AG09319 (cell line): ENCODE measurements around the gene KIZ.

Experiments
- DNase-seq: peaks from one replicate; pipeline ENCODE4 v3.0.0-alpha.2; 2010; ENCODE audit warnings: low read depth; ENCODE audit errors: extremely low read depth
- TF ChIP-seq, protein P1 (sequence below): IDR thresholded peaks from 2 replicates; pipeline ENCODE4 v1.5.1; 2011; ENCODE audit warnings: low read depth, mild to moderate bottlenecking, inconsistent platforms, low read length, moderate library complexity

KIZ gene

GRCh38 chr20:21235484-21236445 lies 109.9 kb downstream of the KIZ start:
- TF ChIP-seq, protein P1, sequence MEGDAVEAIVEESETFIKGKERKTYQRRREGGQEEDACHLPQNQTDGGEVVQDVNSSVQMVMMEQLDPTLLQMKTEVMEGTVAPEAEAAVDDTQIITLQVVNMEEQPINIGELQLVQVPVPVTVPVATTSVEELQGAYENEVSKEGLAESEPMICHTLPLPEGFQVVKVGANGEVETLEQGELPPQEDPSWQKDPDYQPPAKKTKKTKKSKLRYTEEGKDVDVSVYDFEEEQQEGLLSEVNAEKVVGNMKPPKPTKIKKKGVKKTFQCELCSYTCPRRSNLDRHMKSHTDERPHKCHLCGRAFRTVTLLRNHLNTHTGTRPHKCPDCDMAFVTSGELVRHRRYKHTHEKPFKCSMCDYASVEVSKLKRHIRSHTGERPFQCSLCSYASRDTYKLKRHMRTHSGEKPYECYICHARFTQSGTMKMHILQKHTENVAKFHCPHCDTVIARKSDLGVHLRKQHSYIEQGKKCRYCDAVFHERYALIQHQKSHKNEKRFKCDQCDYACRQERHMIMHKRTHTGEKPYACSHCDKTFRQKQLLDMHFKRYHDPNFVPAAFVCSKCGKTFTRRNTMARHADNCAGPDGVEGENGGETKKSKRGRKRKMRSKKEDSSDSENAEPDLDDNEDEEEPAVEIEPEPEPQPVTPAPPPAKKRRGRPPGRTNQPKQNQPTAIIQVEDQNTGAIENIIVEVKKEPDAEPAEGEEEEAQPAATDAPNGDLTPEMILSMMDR = peak; percentile 93
- DNase-seq = peak; percentile 37

- no peak for DNase-seq
- TF ChIP-seq, protein P1 = no peak
Measured at GRCh38 chr20:21237956-21238799, 112.3 kb downstream of the KIZ start.

DNA sequence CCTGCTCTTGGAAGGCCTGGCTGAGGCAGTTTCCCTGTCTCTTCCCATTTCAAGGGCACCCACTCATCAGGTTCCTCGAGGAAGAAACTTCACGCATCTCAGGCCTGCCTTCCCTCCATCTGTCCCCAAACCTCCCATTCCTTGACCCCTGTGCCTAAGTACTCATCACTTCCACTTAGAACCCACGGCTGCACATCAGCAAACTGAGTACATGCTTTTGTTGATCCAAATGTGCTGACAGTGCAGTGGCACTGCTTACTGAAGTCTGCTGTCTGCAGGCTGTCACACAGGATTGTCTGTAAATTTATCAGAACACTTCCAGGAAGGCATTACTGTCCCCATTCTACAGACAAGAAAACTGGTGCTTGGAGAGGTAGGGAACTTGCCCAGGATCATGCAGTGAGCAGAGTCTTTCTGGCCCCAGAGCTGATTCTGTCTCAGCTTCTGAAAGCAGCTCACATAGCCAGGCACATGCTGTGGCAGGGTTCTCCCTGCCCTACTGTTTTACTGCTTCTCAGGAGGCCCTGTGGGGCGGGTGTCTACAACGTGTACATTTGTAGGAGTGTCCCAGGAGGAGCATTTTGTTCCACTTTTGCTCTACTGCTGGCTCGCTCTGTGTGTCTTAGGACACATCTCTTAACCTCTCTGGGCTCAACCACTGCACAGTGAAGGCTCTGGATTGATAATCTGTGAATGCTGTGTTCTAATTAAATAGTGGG lies 113.1 kb downstream of the KIZ start:
- no peak for DNase-seq
- TF ChIP-seq, protein P1 = no peak

DNA sequence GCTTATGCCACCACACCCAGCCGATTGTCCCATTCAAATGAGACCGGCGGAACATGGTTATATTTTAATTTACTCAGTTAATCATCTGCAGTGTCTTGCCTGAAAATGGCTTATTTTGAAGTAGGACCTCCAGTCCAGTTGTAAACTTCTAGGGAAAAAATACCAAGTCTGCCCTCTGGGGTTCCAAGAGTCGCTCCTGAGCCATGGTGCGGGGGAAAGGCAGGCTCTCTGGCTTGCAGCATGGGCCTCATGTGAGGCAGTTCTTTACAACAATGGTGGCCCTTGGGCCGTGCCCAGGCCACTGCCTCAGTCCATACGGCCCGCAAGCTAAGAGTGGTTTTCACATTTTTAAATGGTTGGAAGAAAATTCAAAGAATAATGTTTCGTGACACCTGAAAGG lies 114.5 kb downstream of the KIZ start:
- no peak for DNase-seq
- TF ChIP-seq, protein P1 = no peak

- TF ChIP-seq, protein P1 = no peak
- no peak for DNase-seq
Measured at GRCh38 chr20:21241406-21241805, 115.5 kb downstream of the KIZ start.

DNA sequence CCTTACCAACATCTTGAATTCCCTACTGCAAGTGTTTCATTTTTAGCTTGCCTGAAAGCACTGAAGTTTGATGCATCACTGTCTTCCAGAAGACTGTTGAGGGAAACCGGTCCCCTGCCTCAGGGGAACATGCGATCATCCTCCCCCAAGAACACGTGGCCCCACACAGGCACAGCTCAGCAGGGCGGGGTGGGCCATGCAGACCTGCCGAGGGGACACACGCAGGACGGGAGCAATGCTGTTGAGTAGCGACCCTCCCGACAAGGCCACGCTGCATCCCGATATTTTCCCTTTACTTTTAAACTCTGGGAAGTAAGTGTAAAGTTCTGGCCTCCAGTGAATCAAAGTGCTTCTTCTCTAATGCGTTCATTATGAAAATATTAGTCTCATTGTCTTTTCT lies 117.9 kb downstream of the KIZ start:
- no peak for DNase-seq
- TF ChIP-seq, protein P1 = no peak
